Trophoblast cell (in vitro differentiated cells and primary cell): ENCODE data around the gene ZPBP.
"Not testable (repeated sequence)": the region's sequence is repeated elsewhere in the genome, so short reads cannot be mapped to it uniquely, and the experiment has no call there.

Experiments used
- DNase-seq, 2 donors: peaks; one replicate each; pipeline ENCODE4 v3.0.0-alpha.2; 2016
- H2AFZ ChIP-seq: 2 replicates; pipeline ENCODE4 v1.6.1; 2013; ENCODE audit warnings: low read length, moderate library complexity, mild to moderate bottlenecking; ENCODE audit not compliant: insufficient read depth, poor library complexity
- H2AK5ac ChIP-seq: 2 replicates; pipeline ENCODE4 v1.6.1; 2013; ENCODE audit warnings: mild to moderate bottlenecking, low read length
- H2BK120ac ChIP-seq: 2 replicates; pipeline ENCODE4 v1.6.1; 2013; ENCODE audit warnings: low read length, mild to moderate bottlenecking, moderate library complexity; ENCODE audit not compliant: insufficient read depth, poor library complexity
- H2BK12ac ChIP-seq: 2 replicates; pipeline ENCODE4 v1.6.1; 2013; ENCODE audit warnings: mild to moderate bottlenecking, low read length, moderate library complexity
- H2BK5ac ChIP-seq: 2 replicates; pipeline ENCODE4 v1.6.1; 2013; ENCODE audit warnings: low read length, low read depth, moderate library complexity, mild to moderate bottlenecking; ENCODE audit not compliant: poor library complexity
- H3K14ac ChIP-seq: 2 replicates; pipeline ENCODE4 v1.6.1; 2013; ENCODE audit warnings: mild to moderate bottlenecking, low read length
- H3K18ac ChIP-seq: 2 replicates; pipeline ENCODE4 v1.6.1; 2013; ENCODE audit warnings: mild to moderate bottlenecking, low read length
- H3K23ac ChIP-seq: 2 replicates; pipeline ENCODE4 v1.6.1; 2013; ENCODE audit warnings: low read length
- H3K27ac ChIP-seq: 2 replicates; pipeline ENCODE4 v1.5.1; 2013; ENCODE audit warnings: low read depth, mild to moderate bottlenecking, inconsistent platforms, low read length, moderate library complexity
- H3K27me3 ChIP-seq: 2 replicates; pipeline ENCODE4 v1.6.1; 2013; ENCODE audit warnings: inconsistent platforms, mild to moderate bottlenecking, low read length, moderate library complexity; ENCODE audit not compliant: insufficient read depth
- H3K36me3 ChIP-seq, 2 experiments: 1 replicate in 1 of 2; 2 replicates in 1 of 2; pipeline ENCODE4 v1.6.1; 2013; ENCODE audit warnings: low read length in 2 of 2, mild to moderate bottlenecking in 2 of 2, moderate library complexity in 1 of 2; ENCODE audit not compliant: insufficient read depth in 2 of 2, control insufficient read depth in 1 of 2
- H3K4ac ChIP-seq: 2 replicates; pipeline ENCODE4 v1.6.1; 2013; ENCODE audit warnings: low read depth, mild to moderate bottlenecking, low read length, moderate library complexity
- H3K4me1 ChIP-seq, 2 experiments: 1 replicate in 1 of 2; 2 replicates in 1 of 2; pipeline ENCODE4 v1.6.1; 2013; ENCODE audit warnings: low read length in 2 of 2, mild to moderate bottlenecking in 2 of 2, moderate library complexity in 1 of 2; ENCODE audit not compliant: insufficient read depth in 2 of 2, control insufficient read depth in 1 of 2
- H3K4me2 ChIP-seq: 2 replicates; pipeline ENCODE4 v1.6.1; 2013; ENCODE audit warnings: inconsistent platforms, mild to moderate bottlenecking, low read length, moderate library complexity
- H3K4me3 ChIP-seq: 2 replicates; pipeline ENCODE4 v1.5.1; 2013; ENCODE audit warnings: mild to moderate bottlenecking, low read depth, low read length, inconsistent platforms
- H3K79me1 ChIP-seq: one replicate; pipeline ENCODE4 v1.6.1; 2013; ENCODE audit warnings: low read length
- H3K79me2 ChIP-seq: 2 replicates; pipeline ENCODE4 v1.6.1; 2013; ENCODE audit warnings: low read length, mild to moderate bottlenecking; ENCODE audit not compliant: control insufficient read depth, insufficient read depth, poor library complexity
- H3K9ac ChIP-seq: 2 replicates; pipeline ENCODE4 v1.6.1; 2013; ENCODE audit warnings: mild to moderate bottlenecking, low read length
- H3K9me3 ChIP-seq: 2 replicates; pipeline ENCODE4 v1.6.1; 2013; ENCODE audit warnings: low read depth, mild to moderate bottlenecking, control low read depth, inconsistent platforms, low read length; ENCODE audit not compliant: insufficient read depth
- H4K12ac ChIP-seq: 2 replicates; pipeline ENCODE4 v1.6.1; 2013; ENCODE audit warnings: low read depth, mild to moderate bottlenecking, low read length, moderate library complexity
- H4K8ac ChIP-seq: 2 replicates; pipeline ENCODE4 v1.6.1; 2013; ENCODE audit warnings: low read depth, mild to moderate bottlenecking, low read length, moderate library complexity
- H4K91ac ChIP-seq: one replicate; pipeline ENCODE4 v1.6.1; 2013; ENCODE audit warnings: low read depth, mild to moderate bottlenecking, low read length, moderate library complexity
- WGBS: extraction: QIAGEN DNeasy Blood & Tissue Kit; methylation state at CpG from one replicate; pipeline ENCODE4 v1.1.7; 2013; ENCODE audit warnings: missing lambda C conversion rate; ENCODE audit not compliant: insufficient read length, insufficient coverage; ENCODE audit errors: extremely low coverage; 5-methylcytosine and 5-hydroxymethylcytosine counted together

The ZPBP gene

GRCh38 chr7:50047716-50048115 is 45.3 kb downstream of the ZPBP start:
- Histone ChIP-seq H2BK12ac (no peak overlapping the region), H3K4ac (no peak overlapping the region), H3K4me2 (no peak overlapping the region), H3K23ac (no peak overlapping the region), H3K14ac (no peak overlapping the region), H3K4me3 (no peak overlapping the region), H2BK5ac (no peak overlapping the region), H3K9ac (no peak overlapping the region), H2BK120ac (no peak overlapping the region), H3K27me3 (no peaks in the 10 kb centered on the region), H3K36me3 (no peaks in the 10 kb centered on the region), H4K12ac (no peak overlapping the region), H2AK5ac (no peak overlapping the region), H3K79me2 (no peaks in the 10 kb centered on the region), H3K27ac (no peak overlapping the region), H3K9me3 (no peaks in the 10 kb centered on the region), H2AFZ (no peak overlapping the region), H3K4me1 (no peaks in the 10 kb centered on the region), H3K18ac (no peak overlapping the region), H4K8ac (no peak overlapping the region), H4K91ac (no peak overlapping the region), H3K79me1 (no peaks in the 10 kb centered on the region)
- WGBS = no CpG with 5 or more reads among the region's 5 CpGs
- DNase-seq = no peak

- H3K79me1 ChIP-seq, H3K4me3 ChIP-seq, H2BK120ac ChIP-seq, H4K8ac ChIP-seq, H3K79me2 ChIP-seq, H3K9me3 ChIP-seq, H4K91ac ChIP-seq, H3K4me2 ChIP-seq, H3K14ac ChIP-seq, H2AFZ ChIP-seq, H3K27ac ChIP-seq, H2AK5ac ChIP-seq, H2BK12ac ChIP-seq, H3K23ac ChIP-seq, H3K36me3 ChIP-seq, H4K12ac ChIP-seq, H3K27me3 ChIP-seq, H3K18ac ChIP-seq, H3K4me1 ChIP-seq, H3K4ac ChIP-seq, H3K9ac ChIP-seq, H2BK5ac ChIP-seq: not testable (repeated sequence)
- WGBS = no CpG with 5 or more reads among the region's 6 CpGs
- peak in 1 of 2 donors; percentile 6 for DNase-seq
These were observed 51.9 kb downstream of the ZPBP start for GRCh38 chr7:50041165-50041564.

- no peaks in the 10 kb centered on the region for H3K79me2 ChIP-seq
- H3K36me3 ChIP-seq = no peaks in the 10 kb centered on the region
- H3K27ac ChIP-seq = no peak overlapping the region
- DNase-seq = no peak
- H2AK5ac ChIP-seq = no peak overlapping the region
- no peak overlapping the region for H2AFZ ChIP-seq
- H4K8ac ChIP-seq = no peak overlapping the region
- H3K4ac ChIP-seq = no peak overlapping the region
- no peak overlapping the region for H3K23ac ChIP-seq
- H2BK12ac ChIP-seq = no peak overlapping the region
- no peak overlapping the region for H2BK120ac ChIP-seq
- H4K12ac ChIP-seq = no peak overlapping the region
- H3K18ac ChIP-seq = no peak overlapping the region
- no peak overlapping the region for H2BK5ac ChIP-seq
- no peak overlapping the region for H4K91ac ChIP-seq
- no peaks in the 10 kb centered on the region for H3K79me1 ChIP-seq
- no peak overlapping the region for H3K14ac ChIP-seq
- H3K9ac ChIP-seq = no peak overlapping the region
- H3K4me3 ChIP-seq = no peak overlapping the region
- WGBS = no CpG with 5 or more reads among the region's 2 CpGs
- H3K4me2 ChIP-seq = no peak overlapping the region
- peaks cover 2% of the 10 kb centered on the region for H3K9me3 ChIP-seq
- H3K27me3 ChIP-seq = no peaks in the 10 kb centered on the region
- H3K4me1 ChIP-seq = peaks cover 0 to 3% of the 10 kb centered on the region in 2 experiments
These were observed 56.0 kb downstream of the ZPBP start for GRCh38 chr7:50037086-50037485.

GRCh38 chr7:50022991-50023390 is 70.1 kb downstream of the ZPBP start:
- H3K27me3 ChIP-seq = no peaks in the 10 kb centered on the region
- no peaks in the 10 kb centered on the region for H3K9me3 ChIP-seq
- DNase-seq = no peak
- no peak overlapping the region for H3K14ac ChIP-seq
- H3K9ac ChIP-seq = no peak overlapping the region
- no peaks in the 10 kb centered on the region for H3K36me3 ChIP-seq
- no peak overlapping the region for H2AK5ac ChIP-seq
- no peaks in the 10 kb centered on the region for H3K79me2 ChIP-seq
- no peak overlapping the region for H3K27ac ChIP-seq
- H4K91ac ChIP-seq = no peak overlapping the region
- H3K18ac ChIP-seq = no peak overlapping the region
- H3K4ac ChIP-seq = no peak overlapping the region
- no peak overlapping the region for H4K12ac ChIP-seq
- no peak overlapping the region for H2BK12ac ChIP-seq
- H3K4me1 ChIP-seq = no peaks in the 10 kb centered on the region
- H2BK5ac ChIP-seq = no peak overlapping the region
- WGBS = no CpG with 5 or more reads among the region's 4 CpGs
- H2BK120ac ChIP-seq = no peak overlapping the region
- no peak overlapping the region for H4K8ac ChIP-seq
- H3K23ac ChIP-seq = no peak overlapping the region
- H3K4me2 ChIP-seq = no peak overlapping the region
- H2AFZ ChIP-seq = no peak overlapping the region
- H3K79me1 ChIP-seq = no peaks in the 10 kb centered on the region
- H3K4me3 ChIP-seq = no peak overlapping the region
